Esophagus squamous epithelium (tissue), 4 donors: Measurements from ENCODE around the gene C3AR1.

Source experiments
- POLR2A ChIP-seq, 4 donors: fragments of 450-650 bp; IDR thresholded peaks; one replicate each; pipeline ENCODE4 v1.6.1; 2017; ENCODE audit warnings: antibody characterized with exemption in 4 of 4, mild to moderate bottlenecking in 4 of 4, moderate library complexity in 3 of 4
- TF ChIP-seq, protein P1 (sequence below), 6 experiments: fragments of 450-650 bp in 4 of 6; fragments of 200-600 bp in 2 of 6; sonication (generic) in 2 of 6; IDR thresholded peaks; one replicate each; pipeline ENCODE4 v1.5.1; 2016 to 2019; ENCODE audit warnings: antibody characterized with exemption in 6 of 6, mild to moderate bottlenecking in 4 of 6, moderate library complexity in 4 of 6

DNA sequence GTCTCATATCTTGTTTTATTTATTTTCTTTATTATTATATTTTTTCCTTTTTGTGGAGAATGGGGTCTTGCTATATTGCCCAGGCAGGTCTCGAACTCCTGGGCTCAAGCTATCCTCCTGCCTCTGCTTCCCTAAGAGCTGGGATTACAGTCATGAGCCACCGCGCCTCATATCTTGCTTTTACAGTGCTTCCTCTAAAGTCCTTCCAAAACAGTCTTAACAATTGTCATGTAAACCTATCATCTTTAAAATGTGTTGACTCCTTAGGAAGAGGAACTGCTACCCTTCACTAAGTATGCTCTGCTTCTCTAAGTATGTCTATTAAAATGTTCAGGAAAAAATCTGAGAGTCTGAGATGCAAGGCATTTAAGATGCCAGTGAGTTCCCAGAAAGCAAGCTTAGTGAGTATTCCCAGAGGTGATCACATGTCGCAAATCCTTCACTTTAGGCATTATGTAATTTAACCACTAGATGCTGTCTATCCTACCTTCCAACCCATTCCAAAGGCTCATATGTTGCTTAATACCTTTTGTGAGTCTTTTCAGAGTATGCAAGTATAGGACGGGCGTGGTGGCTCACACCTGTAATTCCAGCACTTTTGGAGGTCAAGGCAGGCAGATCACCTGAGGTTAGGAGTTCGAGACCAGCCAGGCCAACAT lies 53.4 kb downstream of the C3AR1 start:
- TF ChIP-seq, protein P1, sequence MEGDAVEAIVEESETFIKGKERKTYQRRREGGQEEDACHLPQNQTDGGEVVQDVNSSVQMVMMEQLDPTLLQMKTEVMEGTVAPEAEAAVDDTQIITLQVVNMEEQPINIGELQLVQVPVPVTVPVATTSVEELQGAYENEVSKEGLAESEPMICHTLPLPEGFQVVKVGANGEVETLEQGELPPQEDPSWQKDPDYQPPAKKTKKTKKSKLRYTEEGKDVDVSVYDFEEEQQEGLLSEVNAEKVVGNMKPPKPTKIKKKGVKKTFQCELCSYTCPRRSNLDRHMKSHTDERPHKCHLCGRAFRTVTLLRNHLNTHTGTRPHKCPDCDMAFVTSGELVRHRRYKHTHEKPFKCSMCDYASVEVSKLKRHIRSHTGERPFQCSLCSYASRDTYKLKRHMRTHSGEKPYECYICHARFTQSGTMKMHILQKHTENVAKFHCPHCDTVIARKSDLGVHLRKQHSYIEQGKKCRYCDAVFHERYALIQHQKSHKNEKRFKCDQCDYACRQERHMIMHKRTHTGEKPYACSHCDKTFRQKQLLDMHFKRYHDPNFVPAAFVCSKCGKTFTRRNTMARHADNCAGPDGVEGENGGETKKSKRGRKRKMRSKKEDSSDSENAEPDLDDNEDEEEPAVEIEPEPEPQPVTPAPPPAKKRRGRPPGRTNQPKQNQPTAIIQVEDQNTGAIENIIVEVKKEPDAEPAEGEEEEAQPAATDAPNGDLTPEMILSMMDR (IDR thresholded peaks at IDR 0.05), result no peak
- no peak for TF ChIP-seq POLR2A (IDR thresholded peaks at IDR 0.05)
